ENCODE measurements around the gene ARPC1A. TPM values are rescaled to one million over a fixed set of nuclear protein-coding genes. Genes with fewer than 3 reads are reported as not detected.
A peak's percentile ranks its signal among the peaks of the same experiment; 100 is the strongest.
"Not testable (repeated sequence)": the region's sequence is repeated elsewhere in the genome, so short reads cannot be mapped to it uniquely, and the experiment has no call there.

Gene ARPC1A
- total RNA-seq, 1 donor from 2014 or later, result 196 TPM

DNA sequence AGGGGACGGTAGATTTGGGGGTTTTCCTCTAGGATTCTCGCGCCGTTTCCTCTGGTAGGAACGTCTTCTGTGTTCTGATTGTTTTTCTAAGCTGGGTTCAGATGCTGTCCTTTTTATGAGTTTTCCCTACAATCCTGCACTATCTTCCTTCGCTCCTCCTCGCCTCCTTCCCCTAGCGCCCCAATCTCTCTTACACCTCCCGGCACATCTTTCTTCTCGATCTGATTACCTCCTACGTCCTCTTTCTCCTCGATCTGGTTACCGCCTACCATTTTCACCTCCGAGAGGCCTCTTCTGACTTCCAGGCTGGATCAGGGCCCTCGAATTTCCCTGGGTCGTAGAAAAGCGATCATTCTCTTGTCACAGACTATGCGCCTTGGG is 83.5 kb downstream of the ARPC1A start:
- no peak for DNase-seq (ENCODE audit: low spot score)
- TF ChIP-seq, protein P1, sequence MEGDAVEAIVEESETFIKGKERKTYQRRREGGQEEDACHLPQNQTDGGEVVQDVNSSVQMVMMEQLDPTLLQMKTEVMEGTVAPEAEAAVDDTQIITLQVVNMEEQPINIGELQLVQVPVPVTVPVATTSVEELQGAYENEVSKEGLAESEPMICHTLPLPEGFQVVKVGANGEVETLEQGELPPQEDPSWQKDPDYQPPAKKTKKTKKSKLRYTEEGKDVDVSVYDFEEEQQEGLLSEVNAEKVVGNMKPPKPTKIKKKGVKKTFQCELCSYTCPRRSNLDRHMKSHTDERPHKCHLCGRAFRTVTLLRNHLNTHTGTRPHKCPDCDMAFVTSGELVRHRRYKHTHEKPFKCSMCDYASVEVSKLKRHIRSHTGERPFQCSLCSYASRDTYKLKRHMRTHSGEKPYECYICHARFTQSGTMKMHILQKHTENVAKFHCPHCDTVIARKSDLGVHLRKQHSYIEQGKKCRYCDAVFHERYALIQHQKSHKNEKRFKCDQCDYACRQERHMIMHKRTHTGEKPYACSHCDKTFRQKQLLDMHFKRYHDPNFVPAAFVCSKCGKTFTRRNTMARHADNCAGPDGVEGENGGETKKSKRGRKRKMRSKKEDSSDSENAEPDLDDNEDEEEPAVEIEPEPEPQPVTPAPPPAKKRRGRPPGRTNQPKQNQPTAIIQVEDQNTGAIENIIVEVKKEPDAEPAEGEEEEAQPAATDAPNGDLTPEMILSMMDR (IDR thresholded peaks at IDR 0.05; ENCODE audit: unreplicated experiment), result no peak
- H3K9me3 Mint-ChIP-seq (ENCODE audit: unreplicated experiment), result no peaks in the 10 kb centered on the region
- peak overlapping the region; percentile 99 for H3K4me3 Mint-ChIP-seq (ENCODE audit: unreplicated experiment)
- peaks cover 35% of the 10 kb centered on the region for H3K4me1 Mint-ChIP-seq (ENCODE audit: unreplicated experiment)
- peaks cover 42% of the 10 kb centered on the region for H3K36me3 Mint-ChIP-seq (ENCODE audit: low read depth, unreplicated experiment)
- peak overlapping the region; percentile 100 for H3K27ac Mint-ChIP-seq (ENCODE audit: unreplicated experiment)
- H3K27me3 Mint-ChIP-seq (ENCODE audit: unreplicated experiment), result peaks cover 31% of the 10 kb centered on the region

DNA sequence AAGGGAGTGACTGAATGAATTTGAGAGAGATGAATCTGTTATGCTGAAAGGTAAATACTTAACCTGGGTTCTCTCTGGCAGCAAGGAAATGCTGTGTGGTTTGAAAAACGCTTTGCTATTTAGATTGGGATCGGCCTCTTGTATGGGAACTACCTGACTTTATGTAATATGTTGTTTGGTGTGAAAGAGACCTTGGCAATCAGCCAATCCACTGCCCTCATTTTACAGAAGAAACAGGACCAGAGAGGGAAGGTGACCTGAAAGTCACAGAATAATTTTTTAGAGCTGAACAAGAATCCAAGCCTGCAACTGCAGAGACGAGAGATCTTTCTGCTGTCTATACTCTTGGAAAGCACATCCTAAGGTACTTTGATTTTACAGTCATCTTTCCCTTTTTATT is 84.1 kb downstream of the ARPC1A start:
- Mint-ChIP-seq H3K36me3 (ENCODE audit: low read depth, unreplicated experiment) (peaks cover 38% of the 10 kb centered on the region), H3K4me3 (ENCODE audit: unreplicated experiment) (peak overlapping the region; percentile 99), H3K9me3 (ENCODE audit: unreplicated experiment) (no peaks in the 10 kb centered on the region), H3K27me3 (ENCODE audit: unreplicated experiment) (peaks cover 29% of the 10 kb centered on the region), H3K27ac (ENCODE audit: unreplicated experiment) (peak overlapping the region; percentile 100), H3K4me1 (ENCODE audit: unreplicated experiment) (peaks cover 35% of the 10 kb centered on the region)
- TF ChIP-seq, protein P1 (IDR thresholded peaks at IDR 0.05; ENCODE audit: unreplicated experiment), result no peak
- DNase-seq (ENCODE audit: low spot score), result no peak

GRCh38 chr7:99410635-99411034 is 84.9 kb downstream of the ARPC1A start:
- Mint-ChIP-seq H3K9me3 (ENCODE audit: unreplicated experiment) (no peaks in the 10 kb centered on the region), H3K27me3 (ENCODE audit: unreplicated experiment) (peaks cover 29% of the 10 kb centered on the region)

DNA sequence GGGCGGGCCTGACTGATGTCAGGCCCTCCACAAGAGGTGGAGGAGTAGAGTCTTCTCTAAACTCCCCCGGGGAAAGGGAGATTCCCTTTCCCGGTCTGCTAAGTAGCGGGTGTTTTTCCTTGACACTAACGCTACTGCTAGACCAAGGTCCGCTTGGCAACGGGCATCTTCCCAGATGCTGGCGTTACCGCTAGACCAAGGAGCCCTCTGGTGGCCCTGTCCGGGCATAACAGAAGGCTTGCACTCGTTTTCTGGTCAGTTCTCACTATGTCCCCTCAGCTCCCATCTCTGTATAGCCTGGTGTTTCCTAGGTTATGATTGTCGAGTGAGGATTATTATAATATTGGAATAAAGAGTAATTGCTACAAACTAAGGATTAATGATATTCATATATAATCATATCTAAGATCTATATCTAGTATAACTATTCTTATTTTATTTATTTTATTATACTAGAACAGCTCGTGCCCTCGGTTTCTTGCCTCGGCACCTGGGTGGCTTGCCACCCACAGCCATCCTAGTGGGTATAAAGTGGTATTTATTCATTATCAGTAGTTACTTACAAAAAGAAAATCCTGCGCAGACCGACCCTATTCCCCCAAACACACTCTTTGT is 89.9 kb downstream of the ARPC1A start:
- H3K9me3 Mint-ChIP-seq (ENCODE audit: unreplicated experiment); H3K4me1 Mint-ChIP-seq (ENCODE audit: unreplicated experiment); H3K27me3 Mint-ChIP-seq (ENCODE audit: unreplicated experiment): not testable (repeated sequence)
- peak overlapping the region; percentile 58 for H3K27ac Mint-ChIP-seq (ENCODE audit: unreplicated experiment)
- H3K36me3 Mint-ChIP-seq (ENCODE audit: low read depth, unreplicated experiment), result peaks cover 61% of the 10 kb centered on the region
- TF ChIP-seq, protein P1 (IDR thresholded peaks at IDR 0.05; ENCODE audit: unreplicated experiment), result peak; percentile 54
- DNase-seq (ENCODE audit: low spot score), result peak; percentile 75
- peak overlapping the region; percentile 29 for H3K4me3 Mint-ChIP-seq (ENCODE audit: unreplicated experiment)

More at GRCh38 chr7:99410635-99411034, 84.9 kb downstream of the ARPC1A start:
- H3K36me3 Mint-ChIP-seq (ENCODE audit: low read depth, unreplicated experiment), result peaks cover 44% of the 10 kb centered on the region
- TF ChIP-seq, protein P1 (IDR thresholded peaks at IDR 0.05; ENCODE audit: unreplicated experiment), result no peak
- peak overlapping the region; percentile 100 for H3K27ac Mint-ChIP-seq (ENCODE audit: unreplicated experiment)
- peak overlapping the region; percentile 99 for H3K4me3 Mint-ChIP-seq (ENCODE audit: unreplicated experiment)
- no peak for DNase-seq (ENCODE audit: low spot score)
- H3K4me1 Mint-ChIP-seq (ENCODE audit: unreplicated experiment), result peaks cover 35% of the 10 kb centered on the region

Other genes with a start within 250 kb of the ARPC1A start
- gene SMURF1, start 181.8 kb upstream of the ARPC1A start, total RNA-seq (ENCODE audit: unreplicated experiment), result 32.5 TPM
- not detected for gene KPNA7, start 117.8 kb upstream of the ARPC1A start, total RNA-seq (ENCODE audit: unreplicated experiment)
- gene MYH16, start 53.1 kb upstream of the ARPC1A start, total RNA-seq (ENCODE audit: unreplicated experiment), result not detected
- gene ARPC1B, start 48.8 kb downstream of the ARPC1A start, total RNA-seq (ENCODE audit: unreplicated experiment), result 124 TPM
- 107 TPM for gene PDAP1, start 82.7 kb downstream of the ARPC1A start, total RNA-seq (ENCODE audit: unreplicated experiment)
- 73.4 TPM for gene BUD31, start 83.1 kb downstream of the ARPC1A start, total RNA-seq (ENCODE audit: unreplicated experiment)
- gene PTCD1, start 112.9 kb downstream of the ARPC1A start, total RNA-seq (ENCODE audit: unreplicated experiment), result 7.1 TPM
- 40.5 TPM for gene CPSF4, start 113.0 kb downstream of the ARPC1A start, total RNA-seq (ENCODE audit: unreplicated experiment)
- 281 TPM for gene ATP5MF, start 140.3 kb downstream of the ARPC1A start, total RNA-seq (ENCODE audit: unreplicated experiment)
- 17.1 TPM for gene ZNF789, start 147.0 kb downstream of the ARPC1A start, total RNA-seq (ENCODE audit: unreplicated experiment)
- 24.6 TPM for gene ZNF394, start 174.4 kb downstream of the ARPC1A start, total RNA-seq (ENCODE audit: unreplicated experiment)
- gene ZKSCAN5, start 178.8 kb downstream of the ARPC1A start, total RNA-seq (ENCODE audit: unreplicated experiment), result 17.8 TPM
- 6.8 TPM for gene FAM200A, start 226.2 kb downstream of the ARPC1A start, total RNA-seq (ENCODE audit: unreplicated experiment)
- 36.3 TPM for gene ZNF655, start 232.7 kb downstream of the ARPC1A start, total RNA-seq (ENCODE audit: unreplicated experiment)